Coronary artery (tissue), 2 donors: Measurements from ENCODE around the gene USP43.
"Not testable (repeated sequence)": the region's sequence is repeated elsewhere in the genome, so short reads cannot be mapped to it uniquely, and the experiment has no call there.

Experiments
- DNase-seq: peaks from one replicate; pipeline ENCODE4 v3.0.0-alpha.2; 2017; ENCODE audit warnings: low spot score
- H3K27ac ChIP-seq, 2 donors: fragments of 200-600 bp; sonication (generic); one replicate each; pipeline ENCODE4 v1.5.1; 2016 to 2019
- H3K4me3 ChIP-seq: fragments of 200-600 bp; sonication (generic); 2 replicates; pipeline ENCODE4 v1.5.1; 2016; ENCODE audit warnings: mild to moderate bottlenecking, moderate library complexity
- TF ChIP-seq, protein P1 (sequence below): fragments of 200-600 bp; sonication (generic); IDR thresholded peaks from one replicate; pipeline ENCODE4 v1.5.1; 2019; ENCODE audit warnings: antibody characterized with exemption

The USP43 gene

DNA sequence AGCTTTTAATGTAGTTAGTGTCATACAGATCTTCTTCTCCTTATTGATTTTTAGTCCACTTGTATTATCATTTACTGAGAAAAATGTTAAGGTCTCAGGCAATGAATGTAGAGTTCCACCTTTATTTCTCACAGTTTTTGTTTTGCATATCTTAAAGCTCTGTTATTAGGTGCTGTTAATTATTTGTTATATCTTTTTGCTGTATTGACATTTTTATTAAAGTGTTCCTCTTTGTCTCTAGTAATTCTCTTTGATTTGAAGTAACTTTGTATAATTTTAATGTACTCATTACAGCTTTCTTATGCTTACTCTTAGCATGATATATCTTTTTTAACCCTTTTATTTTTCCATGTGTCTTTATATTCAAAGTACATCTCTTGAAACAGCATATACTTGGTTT, 22.4 kb upstream of the USP43 start:
- no peak for DNase-seq
- no peak overlapping the region for H3K4me3 ChIP-seq
- TF ChIP-seq, protein P1, sequence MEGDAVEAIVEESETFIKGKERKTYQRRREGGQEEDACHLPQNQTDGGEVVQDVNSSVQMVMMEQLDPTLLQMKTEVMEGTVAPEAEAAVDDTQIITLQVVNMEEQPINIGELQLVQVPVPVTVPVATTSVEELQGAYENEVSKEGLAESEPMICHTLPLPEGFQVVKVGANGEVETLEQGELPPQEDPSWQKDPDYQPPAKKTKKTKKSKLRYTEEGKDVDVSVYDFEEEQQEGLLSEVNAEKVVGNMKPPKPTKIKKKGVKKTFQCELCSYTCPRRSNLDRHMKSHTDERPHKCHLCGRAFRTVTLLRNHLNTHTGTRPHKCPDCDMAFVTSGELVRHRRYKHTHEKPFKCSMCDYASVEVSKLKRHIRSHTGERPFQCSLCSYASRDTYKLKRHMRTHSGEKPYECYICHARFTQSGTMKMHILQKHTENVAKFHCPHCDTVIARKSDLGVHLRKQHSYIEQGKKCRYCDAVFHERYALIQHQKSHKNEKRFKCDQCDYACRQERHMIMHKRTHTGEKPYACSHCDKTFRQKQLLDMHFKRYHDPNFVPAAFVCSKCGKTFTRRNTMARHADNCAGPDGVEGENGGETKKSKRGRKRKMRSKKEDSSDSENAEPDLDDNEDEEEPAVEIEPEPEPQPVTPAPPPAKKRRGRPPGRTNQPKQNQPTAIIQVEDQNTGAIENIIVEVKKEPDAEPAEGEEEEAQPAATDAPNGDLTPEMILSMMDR, result no peak
- no peak overlapping the region for H3K27ac ChIP-seq

DNA sequence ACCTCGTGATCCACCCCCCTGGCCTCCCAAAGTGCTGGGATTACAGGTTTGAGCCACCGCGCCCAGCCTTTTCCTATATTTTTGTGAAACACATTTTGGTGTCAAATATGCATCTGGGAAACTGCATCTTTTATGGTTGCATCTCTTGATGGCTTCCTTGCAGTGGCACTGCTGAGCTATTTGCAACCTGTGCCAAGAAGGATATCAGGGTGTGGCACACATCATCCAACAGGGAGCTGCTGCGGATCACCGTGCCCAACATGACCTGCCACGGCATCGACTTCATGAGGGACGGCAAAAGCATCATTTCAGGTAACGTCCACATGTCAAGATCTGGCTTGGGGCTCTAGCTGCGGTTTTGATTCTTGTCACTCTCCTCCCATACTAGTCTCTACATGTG, 16.8 kb upstream of the USP43 start:
- TF ChIP-seq, protein P1, result no peak
- H3K27ac ChIP-seq, result no peak overlapping the region

DNA sequence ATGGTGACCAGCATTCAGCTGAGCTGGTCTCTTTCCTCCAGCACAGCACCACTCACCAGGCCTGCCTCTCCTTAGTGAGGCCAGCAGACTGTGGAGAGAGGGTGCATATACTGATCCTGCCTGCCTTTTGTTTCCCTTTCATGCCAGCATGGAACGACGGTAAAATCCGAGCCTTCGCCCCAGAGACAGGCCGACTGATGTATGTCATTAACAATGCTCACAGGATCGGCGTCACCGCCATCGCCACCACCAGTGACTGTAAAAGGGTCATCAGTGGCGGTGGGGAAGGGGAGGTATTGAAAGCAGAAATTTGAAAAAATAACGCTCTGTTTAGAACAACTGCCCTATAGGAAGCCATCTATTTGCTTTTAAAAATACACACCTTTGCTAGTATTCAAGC, 12.6 kb upstream of the USP43 start:
- no peak for DNase-seq
- no peak overlapping the region for H3K4me3 ChIP-seq
- TF ChIP-seq, protein P1, result no peak
- H3K27ac ChIP-seq, result no peak overlapping the region

More for the DNA sequence above, 16.8 kb upstream of the USP43 start:
- no peak for DNase-seq
- H3K4me3 ChIP-seq, result no peak overlapping the region

DNA sequence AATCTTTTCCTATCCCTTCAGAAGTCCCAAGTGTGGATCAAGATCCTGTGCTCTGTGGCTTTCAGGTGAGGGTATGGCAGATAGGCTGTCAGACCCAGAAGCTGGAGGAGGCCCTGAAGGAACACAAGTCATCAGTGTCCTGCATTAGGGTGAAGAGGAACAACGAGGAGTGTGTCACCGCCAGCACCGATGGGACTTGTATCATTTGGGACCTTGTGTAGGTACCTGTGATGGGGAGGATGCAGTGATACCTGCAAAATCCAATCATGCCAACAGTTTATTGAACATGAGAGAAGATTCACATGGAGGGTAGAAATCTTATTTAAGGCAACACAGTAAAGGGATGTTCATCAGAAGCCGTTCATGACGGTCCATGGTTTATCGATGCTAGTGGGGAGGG, 10.0 kb upstream of the USP43 start:
- Histone ChIP-seq H3K4me3 (no peak overlapping the region), H3K27ac (no peak overlapping the region)
- DNase-seq, result no peak
- TF ChIP-seq, protein P1, result no peak

DNA sequence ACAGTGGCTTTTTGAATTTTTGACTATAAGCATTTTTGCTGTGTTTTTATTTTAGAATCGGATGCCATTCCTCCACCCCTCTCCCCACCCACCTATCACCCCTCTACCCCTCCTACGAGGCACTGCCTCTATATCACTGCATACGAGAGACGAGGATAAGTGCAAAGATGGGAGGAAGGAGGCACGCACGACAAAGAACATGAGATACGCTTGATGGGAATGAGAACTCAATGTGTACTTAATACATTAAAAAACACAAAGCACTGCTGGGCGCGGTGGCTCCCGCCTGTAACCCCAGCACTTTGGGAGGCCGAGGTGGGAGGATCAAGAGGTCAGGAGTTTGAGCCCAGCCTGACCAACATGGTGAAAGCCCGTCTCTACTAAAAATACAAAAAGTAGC, 8.8 kb upstream of the USP43 start:
- DNase-seq, result no peak
- Histone ChIP-seq H3K27ac (no peak overlapping the region), H3K4me3 (no peak overlapping the region)

DNA sequence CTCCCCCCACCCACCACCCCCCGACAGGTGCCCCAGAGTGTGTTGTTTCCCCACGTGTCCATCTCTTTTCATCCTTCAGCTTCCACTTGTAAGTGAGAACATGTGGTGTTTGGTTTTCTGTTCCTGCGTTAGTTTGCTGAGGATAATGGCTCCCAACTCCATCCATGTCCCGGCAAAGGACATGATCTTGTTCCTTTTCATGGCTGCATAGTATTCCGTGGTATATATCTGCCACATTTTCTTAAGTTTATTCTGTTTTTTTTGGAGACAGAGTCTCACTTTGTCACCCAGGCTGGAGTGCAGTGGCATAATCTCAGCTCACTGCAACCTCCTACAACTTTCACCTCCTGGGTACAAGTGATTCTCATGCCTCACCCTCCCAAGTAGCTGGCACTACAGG, 4.9 kb upstream of the USP43 start:
- H3K27ac ChIP-seq, DNase-seq, H3K4me3 ChIP-seq: not testable (repeated sequence)

More for the DNA sequence above, 8.8 kb upstream of the USP43 start:
- TF ChIP-seq, protein P1, result no peak

DNA sequence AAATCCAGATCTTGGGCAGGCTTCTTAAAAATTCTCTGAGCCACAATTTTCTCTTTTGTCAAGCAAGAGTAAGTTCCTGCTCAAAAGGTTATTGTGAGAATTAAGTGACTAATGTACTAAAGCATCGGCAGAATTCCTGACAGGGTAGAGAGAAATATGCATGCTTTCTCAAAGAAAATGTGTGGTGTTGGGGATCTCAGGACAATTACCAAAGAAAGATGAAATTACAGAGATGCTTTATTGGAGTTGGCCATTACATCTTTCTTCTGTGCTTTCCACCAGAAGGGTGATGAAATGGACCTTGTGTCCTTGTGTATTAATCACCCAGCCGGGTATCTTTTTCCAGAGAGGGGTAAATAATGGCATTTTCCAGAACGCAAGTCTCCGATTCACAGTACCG, 1.7 kb upstream of the USP43 start:
- no peak for DNase-seq
- TF ChIP-seq, protein P1, result no peak
- H3K4me3 ChIP-seq, result no peak overlapping the region
- no peak overlapping the region for H3K27ac ChIP-seq
